ENCODE results near the gene ROR2. TPM values are rescaled to one million over a fixed set of nuclear protein-coding genes. Genes with fewer than 3 reads are reported as not detected.

The ROR2 gene
- total and polyA plus RNA-seq, 2 donors (not counting 3 experiments of a cell fraction or from before 2014, with no cell fraction given): not detected

DNA sequence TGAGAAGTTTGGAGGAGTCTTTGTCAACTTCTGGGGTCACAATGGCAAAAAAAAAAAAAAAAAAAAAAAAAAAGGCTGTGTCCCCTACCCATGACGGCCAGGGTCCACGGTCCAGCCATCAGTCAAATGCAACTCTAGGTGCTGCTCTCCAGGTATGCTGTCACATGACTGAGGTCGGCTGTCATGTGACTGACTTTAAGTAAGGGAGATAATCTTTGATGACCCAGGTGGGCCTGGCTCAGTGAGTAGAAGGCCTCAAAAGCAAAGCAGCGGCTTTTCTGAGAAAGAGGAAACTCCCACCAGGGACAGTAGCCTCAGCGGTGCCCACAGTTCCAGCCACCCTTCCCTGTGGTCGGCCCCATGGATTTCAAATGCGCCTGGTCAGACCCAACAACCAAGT, 117.7 kb downstream of the ROR2 start:
- no peak for FAIRE-seq
- dilution Hi-C loops (cut with MboI; ENCODE audit: extremely low pct_ligation_motif_present, low sequenced_read_pairs): no loop called here
- H3K27me3 ChIP-seq (ENCODE audit: control insufficient read depth in 2 of 2, insufficient read depth in 2 of 2, low read length in 2 of 2): no peaks in the 10 kb centered on the region
- H2AFZ ChIP-seq (ENCODE audit: low read depth, low read length): no peak overlapping the region
- intact Hi-C loops (cut with micrococcal nuclease): no loop called here
- H3K9ac ChIP-seq (replicated peaks; ENCODE audit: extremely low read depth, insufficient read depth, low read length): no peak overlapping the region
- CTCF ChIA-PET: no interaction called here
- POLR2A ChIA-PET: no interaction called here
- H3K79me2 ChIP-seq (ENCODE audit: control insufficient read depth, insufficient read depth, low read length): no peaks in the 10 kb centered on the region
- no peaks in the 10 kb centered on the region for H3K9me3 ChIP-seq (replicated peaks; ENCODE audit: control insufficient read depth, insufficient read depth, low read length)
- DNase-seq (ENCODE audit: low read depth, low spot score): no peak
- H3K4me3 ChIP-seq (replicated peaks in 1 of 3; ENCODE audit: insufficient read depth in 1 of 3, low read depth in 1 of 3, low read length in 3 of 3): no peak overlapping the region
- H3K4me1 ChIP-seq (ENCODE audit: control insufficient read depth, extremely low read depth, insufficient read depth, low read length): no peaks in the 10 kb centered on the region
- H3K36me3 ChIP-seq (ENCODE audit: control insufficient read depth in 2 of 2, extremely low read depth in 1 of 2, insufficient read depth in 2 of 2, low read length in 2 of 2): no peaks in the 10 kb centered on the region
- H3K4me2 ChIP-seq (ENCODE audit: insufficient read depth, low read length): no peak overlapping the region
- BruUV-seq (replicated peaks): no TSS peak
- no peak overlapping the region for H3K27ac ChIP-seq (ENCODE audit: insufficient read depth, low read depth, low read length)
- H4K20me1 ChIP-seq (replicated peaks; ENCODE audit: control insufficient read depth, extremely low read depth, insufficient read depth, low read length): no peaks in the 10 kb centered on the region
- no peak for TF ChIP-seq JUN (IDR thresholded peaks at IDR 0.05; ENCODE audit: borderline replicate concordance, insufficient read depth, insufficient read length, low read depth)
- TF ChIP-seq EZH2 (IDR thresholded peaks at IDR 0.05; ENCODE audit: borderline replicate concordance, low read depth, low read length, severe bottlenecking): no peak
- TF ChIP-seq, protein P1, sequence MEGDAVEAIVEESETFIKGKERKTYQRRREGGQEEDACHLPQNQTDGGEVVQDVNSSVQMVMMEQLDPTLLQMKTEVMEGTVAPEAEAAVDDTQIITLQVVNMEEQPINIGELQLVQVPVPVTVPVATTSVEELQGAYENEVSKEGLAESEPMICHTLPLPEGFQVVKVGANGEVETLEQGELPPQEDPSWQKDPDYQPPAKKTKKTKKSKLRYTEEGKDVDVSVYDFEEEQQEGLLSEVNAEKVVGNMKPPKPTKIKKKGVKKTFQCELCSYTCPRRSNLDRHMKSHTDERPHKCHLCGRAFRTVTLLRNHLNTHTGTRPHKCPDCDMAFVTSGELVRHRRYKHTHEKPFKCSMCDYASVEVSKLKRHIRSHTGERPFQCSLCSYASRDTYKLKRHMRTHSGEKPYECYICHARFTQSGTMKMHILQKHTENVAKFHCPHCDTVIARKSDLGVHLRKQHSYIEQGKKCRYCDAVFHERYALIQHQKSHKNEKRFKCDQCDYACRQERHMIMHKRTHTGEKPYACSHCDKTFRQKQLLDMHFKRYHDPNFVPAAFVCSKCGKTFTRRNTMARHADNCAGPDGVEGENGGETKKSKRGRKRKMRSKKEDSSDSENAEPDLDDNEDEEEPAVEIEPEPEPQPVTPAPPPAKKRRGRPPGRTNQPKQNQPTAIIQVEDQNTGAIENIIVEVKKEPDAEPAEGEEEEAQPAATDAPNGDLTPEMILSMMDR (IDR thresholded peaks at IDR 0.05; ENCODE audit: extremely low read depth in 1 of 2, insufficient read depth in 1 of 2, low read depth in 1 of 2, low read length in 2 of 2): no peak
- no peak for TF ChIP-seq POLR2AphosphoS5 (IDR thresholded peaks at IDR 0.05; ENCODE audit: insufficient read depth, low read depth, low read length)
- TF ChIP-seq MYC (IDR thresholded peaks at IDR 0.05; ENCODE audit: low read depth, low read length): no peak
- H3K9me1 ChIP-seq (replicated peaks; ENCODE audit: control insufficient read depth, extremely low read depth, insufficient read depth, low read length): no peaks in the 10 kb centered on the region

DNA sequence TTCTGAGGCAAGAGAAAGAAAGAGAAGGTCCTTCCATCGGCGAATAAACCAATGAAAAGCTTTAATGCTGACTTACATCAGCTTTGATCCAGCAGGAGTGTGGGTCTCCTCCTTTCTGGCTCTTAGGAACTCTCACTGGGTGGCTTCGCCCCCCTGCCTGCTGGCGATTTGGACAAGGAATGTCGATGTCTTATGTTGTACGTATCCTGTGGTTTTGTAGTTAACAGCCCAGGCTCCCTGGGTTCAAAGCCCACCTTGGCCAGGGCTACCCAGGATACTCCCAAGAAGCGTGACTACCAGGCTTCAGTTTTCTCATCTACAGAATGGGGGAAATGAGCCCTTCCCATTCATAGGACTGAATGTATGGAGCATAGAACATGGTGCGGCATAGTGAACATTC, 124.2 kb downstream of the ROR2 start:
- Histone ChIP-seq H3K9me3 (replicated peaks; ENCODE audit: control insufficient read depth, insufficient read depth, low read length) (no peaks in the 10 kb centered on the region), H3K9me1 (replicated peaks; ENCODE audit: control insufficient read depth, extremely low read depth, insufficient read depth, low read length) (no peaks in the 10 kb centered on the region), H3K4me3 (replicated peaks in 1 of 3; ENCODE audit: insufficient read depth in 1 of 3, low read depth in 1 of 3, low read length in 3 of 3) (no peak overlapping the region), H3K27me3 (ENCODE audit: control insufficient read depth in 2 of 2, insufficient read depth in 2 of 2, low read length in 2 of 2) (no peaks in the 10 kb centered on the region), H3K4me2 (ENCODE audit: insufficient read depth, low read length) (no peak overlapping the region), H4K20me1 (replicated peaks; ENCODE audit: control insufficient read depth, extremely low read depth, insufficient read depth, low read length) (no peaks in the 10 kb centered on the region), H3K27ac (ENCODE audit: insufficient read depth, low read depth, low read length) (no peak overlapping the region), H3K4me1 (ENCODE audit: control insufficient read depth, extremely low read depth, insufficient read depth, low read length) (no peaks in the 10 kb centered on the region), H3K79me2 (ENCODE audit: control insufficient read depth, insufficient read depth, low read length) (no peaks in the 10 kb centered on the region), H2AFZ (ENCODE audit: low read depth, low read length) (no peak overlapping the region), H3K9ac (replicated peaks; ENCODE audit: extremely low read depth, insufficient read depth, low read length) (no peak overlapping the region), H3K36me3 (ENCODE audit: control insufficient read depth in 2 of 2, extremely low read depth in 1 of 2, insufficient read depth in 2 of 2, low read length in 2 of 2) (no peaks in the 10 kb centered on the region)
- no TSS peak for BruUV-seq (replicated peaks)
- FAIRE-seq (no peak), DNase-seq (ENCODE audit: low read depth, low spot score) (no peak)
- TF ChIP-seq, protein P1 (IDR thresholded peaks at IDR 0.05; ENCODE audit: extremely low read depth in 1 of 2, insufficient read depth in 1 of 2, low read depth in 1 of 2, low read length in 2 of 2): no peak
- no peak for TF ChIP-seq FOS (IDR thresholded peaks at IDR 0.05; ENCODE audit: borderline replicate concordance, insufficient read depth, low read length)
- TF ChIP-seq, protein P2, sequence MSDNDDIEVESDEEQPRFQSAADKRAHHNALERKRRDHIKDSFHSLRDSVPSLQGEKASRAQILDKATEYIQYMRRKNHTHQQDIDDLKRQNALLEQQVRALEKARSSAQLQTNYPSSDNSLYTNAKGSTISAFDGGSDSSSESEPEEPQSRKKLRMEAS (IDR thresholded peaks at IDR 0.05; ENCODE audit: insufficient read depth, insufficient read length): no peak
- intact Hi-C loops (cut with micrococcal nuclease): no loop called here
- POLR2A ChIA-PET: no interaction called here
- dilution Hi-C loops (cut with MboI; ENCODE audit: extremely low pct_ligation_motif_present, low sequenced_read_pairs): no loop called here
- CTCF ChIA-PET: no interaction called here

All from endothelial cell of umbilical vein (primary cell).